ENCODE data around the gene LCLAT1.
"Not testable (repeated sequence)": the region's sequence is repeated elsewhere in the genome, so short reads cannot be mapped to it uniquely, and the experiment has no call there.

DNA sequence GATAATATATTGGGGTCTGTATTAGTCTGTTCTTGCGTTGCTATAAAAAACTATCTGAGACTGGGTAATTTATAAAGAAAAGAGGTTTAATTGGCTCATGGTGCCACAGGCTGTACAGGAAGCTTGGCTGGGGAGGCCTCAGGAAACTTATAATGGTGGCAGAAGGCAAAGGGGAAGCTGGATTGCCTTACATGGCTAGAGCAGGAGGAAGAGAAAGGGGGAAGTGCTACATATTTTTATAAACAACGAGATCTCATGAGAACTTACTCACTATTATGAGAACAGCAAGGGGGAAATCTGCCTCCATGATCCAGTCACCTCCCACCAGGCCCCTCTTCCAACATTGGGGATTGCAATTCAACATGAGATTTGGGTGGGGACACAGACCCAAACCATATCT, 48.9 kb downstream of the LCLAT1 start:
- TF ChIP-seq ZNF248 (tag by site-specific recombination; IDR thresholded peaks at IDR 0.05); ZNF658 (tag by site-specific recombination; IDR thresholded peaks at IDR 0.05); ZNF121 (tag by site-specific recombination; IDR thresholded peaks at IDR 0.05); EGR2 (tag by site-specific recombination; IDR thresholded peaks at IDR 0.05; ENCODE audit: low read depth); ZNF341 (tag by site-specific recombination; IDR thresholded peaks at IDR 0.05; ENCODE audit: low read depth); ZNF302 (tag by site-specific recombination; IDR thresholded peaks at IDR 0.05; ENCODE audit: low read depth); ZNF48 (tag by site-specific recombination; IDR thresholded peaks at IDR 0.05): not testable (repeated sequence)
- TF ChIP-seq, protein P1, sequence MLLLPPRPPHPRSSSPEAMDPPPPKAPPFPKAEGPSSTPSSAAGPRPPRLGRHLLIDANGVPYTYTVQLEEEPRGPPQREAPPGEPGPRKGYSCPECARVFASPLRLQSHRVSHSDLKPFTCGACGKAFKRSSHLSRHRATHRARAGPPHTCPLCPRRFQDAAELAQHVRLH (tag by site-specific recombination; IDR thresholded peaks at IDR 0.05): not testable (repeated sequence)
- TF ChIP-seq, protein P2, sequence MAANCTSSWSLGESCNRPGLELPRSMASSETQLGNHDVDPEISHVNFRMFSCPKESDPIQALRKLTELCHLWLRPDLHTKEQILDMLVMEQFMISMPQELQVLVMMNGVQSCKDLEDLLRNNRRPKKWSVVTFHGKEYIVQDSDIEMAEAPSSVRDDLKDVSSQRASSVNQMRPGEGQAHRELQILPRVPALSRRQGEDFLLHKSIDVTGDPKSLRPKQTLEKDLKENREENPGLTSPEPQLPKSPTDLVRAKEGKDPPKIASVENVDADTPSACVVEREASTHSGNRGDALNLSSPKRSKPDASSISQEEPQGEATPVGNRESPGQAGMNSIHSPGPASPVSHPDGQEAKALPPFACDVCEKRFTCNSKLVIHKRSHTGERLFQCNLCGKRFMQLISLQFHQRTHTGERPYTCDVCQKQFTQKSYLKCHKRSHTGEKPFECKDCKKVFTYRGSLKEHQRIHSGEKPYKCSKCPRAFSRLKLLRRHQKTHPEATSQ (tag by site-specific recombination; IDR thresholded peaks at IDR 0.05): not testable (repeated sequence)
- TF ChIP-seq, protein P3, sequence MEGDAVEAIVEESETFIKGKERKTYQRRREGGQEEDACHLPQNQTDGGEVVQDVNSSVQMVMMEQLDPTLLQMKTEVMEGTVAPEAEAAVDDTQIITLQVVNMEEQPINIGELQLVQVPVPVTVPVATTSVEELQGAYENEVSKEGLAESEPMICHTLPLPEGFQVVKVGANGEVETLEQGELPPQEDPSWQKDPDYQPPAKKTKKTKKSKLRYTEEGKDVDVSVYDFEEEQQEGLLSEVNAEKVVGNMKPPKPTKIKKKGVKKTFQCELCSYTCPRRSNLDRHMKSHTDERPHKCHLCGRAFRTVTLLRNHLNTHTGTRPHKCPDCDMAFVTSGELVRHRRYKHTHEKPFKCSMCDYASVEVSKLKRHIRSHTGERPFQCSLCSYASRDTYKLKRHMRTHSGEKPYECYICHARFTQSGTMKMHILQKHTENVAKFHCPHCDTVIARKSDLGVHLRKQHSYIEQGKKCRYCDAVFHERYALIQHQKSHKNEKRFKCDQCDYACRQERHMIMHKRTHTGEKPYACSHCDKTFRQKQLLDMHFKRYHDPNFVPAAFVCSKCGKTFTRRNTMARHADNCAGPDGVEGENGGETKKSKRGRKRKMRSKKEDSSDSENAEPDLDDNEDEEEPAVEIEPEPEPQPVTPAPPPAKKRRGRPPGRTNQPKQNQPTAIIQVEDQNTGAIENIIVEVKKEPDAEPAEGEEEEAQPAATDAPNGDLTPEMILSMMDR (tag by site-specific recombination; IDR thresholded peaks at IDR 0.05): not testable (repeated sequence)
- TF ChIP-seq, protein P4, sequence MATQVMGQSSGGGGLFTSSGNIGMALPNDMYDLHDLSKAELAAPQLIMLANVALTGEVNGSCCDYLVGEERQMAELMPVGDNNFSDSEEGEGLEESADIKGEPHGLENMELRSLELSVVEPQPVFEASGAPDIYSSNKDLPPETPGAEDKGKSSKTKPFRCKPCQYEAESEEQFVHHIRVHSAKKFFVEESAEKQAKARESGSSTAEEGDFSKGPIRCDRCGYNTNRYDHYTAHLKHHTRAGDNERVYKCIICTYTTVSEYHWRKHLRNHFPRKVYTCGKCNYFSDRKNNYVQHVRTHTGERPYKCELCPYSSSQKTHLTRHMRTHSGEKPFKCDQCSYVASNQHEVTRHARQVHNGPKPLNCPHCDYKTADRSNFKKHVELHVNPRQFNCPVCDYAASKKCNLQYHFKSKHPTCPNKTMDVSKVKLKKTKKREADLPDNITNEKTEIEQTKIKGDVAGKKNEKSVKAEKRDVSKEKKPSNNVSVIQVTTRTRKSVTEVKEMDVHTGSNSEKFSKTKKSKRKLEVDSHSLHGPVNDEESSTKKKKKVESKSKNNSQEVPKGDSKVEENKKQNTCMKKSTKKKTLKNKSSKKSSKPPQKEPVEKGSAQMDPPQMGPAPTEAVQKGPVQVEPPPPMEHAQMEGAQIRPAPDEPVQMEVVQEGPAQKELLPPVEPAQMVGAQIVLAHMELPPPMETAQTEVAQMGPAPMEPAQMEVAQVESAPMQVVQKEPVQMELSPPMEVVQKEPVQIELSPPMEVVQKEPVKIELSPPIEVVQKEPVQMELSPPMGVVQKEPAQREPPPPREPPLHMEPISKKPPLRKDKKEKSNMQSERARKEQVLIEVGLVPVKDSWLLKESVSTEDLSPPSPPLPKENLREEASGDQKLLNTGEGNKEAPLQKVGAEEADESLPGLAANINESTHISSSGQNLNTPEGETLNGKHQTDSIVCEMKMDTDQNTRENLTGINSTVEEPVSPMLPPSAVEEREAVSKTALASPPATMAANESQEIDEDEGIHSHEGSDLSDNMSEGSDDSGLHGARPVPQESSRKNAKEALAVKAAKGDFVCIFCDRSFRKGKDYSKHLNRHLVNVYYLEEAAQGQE (tag by site-specific recombination; IDR thresholded peaks at IDR 0.05): not testable (repeated sequence)
- TF ChIP-seq, protein P5, sequence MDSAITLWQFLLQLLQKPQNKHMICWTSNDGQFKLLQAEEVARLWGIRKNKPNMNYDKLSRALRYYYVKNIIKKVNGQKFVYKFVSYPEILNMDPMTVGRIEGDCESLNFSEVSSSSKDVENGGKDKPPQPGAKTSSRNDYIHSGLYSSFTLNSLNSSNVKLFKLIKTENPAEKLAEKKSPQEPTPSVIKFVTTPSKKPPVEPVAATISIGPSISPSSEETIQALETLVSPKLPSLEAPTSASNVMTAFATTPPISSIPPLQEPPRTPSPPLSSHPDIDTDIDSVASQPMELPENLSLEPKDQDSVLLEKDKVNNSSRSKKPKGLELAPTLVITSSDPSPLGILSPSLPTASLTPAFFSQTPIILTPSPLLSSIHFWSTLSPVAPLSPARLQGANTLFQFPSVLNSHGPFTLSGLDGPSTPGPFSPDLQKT (IDR thresholded peaks at IDR 0.05; ENCODE audit: borderline replicate concordance, low read depth, low read length): not testable (repeated sequence)

All from HEK293 (cell line).